GM23338 (cell line): ENCODE measurements around the gene OLFM1.

ENCODE experiments used
- EZH2 ChIP-seq: fragments of 200-600 bp; sonication (generic); IDR thresholded peaks from one replicate; pipeline ENCODE4 v1.8.0; 2017; ENCODE audit warnings: antibody characterized with exemption, mild to moderate bottlenecking, low read depth; ENCODE audit not compliant: unreplicated experiment
- TF ChIP-seq, protein P1 (sequence below), 2 experiments: fragments of 200-600 bp in 1 of 2; sonication (generic) in 1 of 2; conservative IDR thresholded peaks; 2 replicates each; pipeline versions ENCODE4 v1.5.1 to v1.6.1; 2016 to 2017; ENCODE audit warnings: antibody characterized with exemption in 2 of 2, low read depth in 2 of 2, mild to moderate bottlenecking in 2 of 2, moderate library complexity in 1 of 2

DNA sequence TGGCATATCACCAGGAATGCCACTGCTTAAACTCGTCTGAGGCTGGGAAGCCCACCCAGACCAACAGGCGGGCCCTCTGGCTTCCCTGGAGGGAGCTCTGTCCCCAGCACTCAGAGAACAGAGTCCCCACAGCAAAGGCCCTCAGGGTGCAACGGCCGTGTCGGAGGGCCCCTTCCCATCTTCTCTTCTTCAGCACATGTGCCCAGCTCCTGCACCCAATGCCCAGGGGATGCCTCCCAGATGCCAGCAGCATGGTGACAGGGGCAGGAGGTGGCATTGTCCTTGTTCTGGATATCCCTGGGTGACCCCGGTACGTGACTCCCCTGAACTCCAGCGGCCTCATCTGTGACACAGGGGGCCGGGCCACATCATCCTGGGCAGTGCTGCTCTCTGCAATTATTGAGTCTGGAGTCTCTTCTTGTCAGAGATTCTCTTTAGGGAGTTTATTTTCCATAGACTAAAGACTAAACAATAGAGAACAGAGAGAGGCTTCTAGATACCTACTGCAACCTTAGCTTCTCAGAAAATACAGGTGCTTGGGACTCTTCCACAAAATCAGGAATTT is 13.6 kb upstream of the OLFM1 start:
- TF ChIP-seq, protein P1, sequence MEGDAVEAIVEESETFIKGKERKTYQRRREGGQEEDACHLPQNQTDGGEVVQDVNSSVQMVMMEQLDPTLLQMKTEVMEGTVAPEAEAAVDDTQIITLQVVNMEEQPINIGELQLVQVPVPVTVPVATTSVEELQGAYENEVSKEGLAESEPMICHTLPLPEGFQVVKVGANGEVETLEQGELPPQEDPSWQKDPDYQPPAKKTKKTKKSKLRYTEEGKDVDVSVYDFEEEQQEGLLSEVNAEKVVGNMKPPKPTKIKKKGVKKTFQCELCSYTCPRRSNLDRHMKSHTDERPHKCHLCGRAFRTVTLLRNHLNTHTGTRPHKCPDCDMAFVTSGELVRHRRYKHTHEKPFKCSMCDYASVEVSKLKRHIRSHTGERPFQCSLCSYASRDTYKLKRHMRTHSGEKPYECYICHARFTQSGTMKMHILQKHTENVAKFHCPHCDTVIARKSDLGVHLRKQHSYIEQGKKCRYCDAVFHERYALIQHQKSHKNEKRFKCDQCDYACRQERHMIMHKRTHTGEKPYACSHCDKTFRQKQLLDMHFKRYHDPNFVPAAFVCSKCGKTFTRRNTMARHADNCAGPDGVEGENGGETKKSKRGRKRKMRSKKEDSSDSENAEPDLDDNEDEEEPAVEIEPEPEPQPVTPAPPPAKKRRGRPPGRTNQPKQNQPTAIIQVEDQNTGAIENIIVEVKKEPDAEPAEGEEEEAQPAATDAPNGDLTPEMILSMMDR (conservative IDR thresholded peaks at IDR 0.05; ENCODE audit: low read depth in 2 of 2), result no peak
- TF ChIP-seq EZH2, result no peak
